Panc1 (cell line): ENCODE results near the gene ABCA7. TPM values are rescaled to one million over a fixed set of nuclear protein-coding genes. Genes with fewer than 3 reads are reported as not detected.

ENCODE experiments used
- ATAC-seq: fragments of 200-7000 bp; cut with Tn5 transposase; 2 replicates; pipeline ENCODE4 v1.9.1; 2020; ENCODE audit warnings: mild to moderate bottlenecking, moderate library complexity
- BruUV-seq: library from RNA; stranded (reverse); fragments of 400-500 nt; replicated peaks from 2 replicates; lab custom pipeline; 2021; lab: Mats Ljungman, UMichigan
- CTCF ChIA-PET: fragments of 300-600 bp; sonication (Branson Sonifier 250); formaldehyde crosslinking; loops from one replicate; lab custom pipeline; 2022; ENCODE audit warnings: antibody characterized with exemption; lab: Charles Lee
- POLR2A ChIA-PET: fragments of 300-600 bp; sonication (Branson Sonifier 250); formaldehyde crosslinking; loops from one replicate; lab custom pipeline; 2022; ENCODE audit warnings: antibody characterized with exemption; lab: Charles Lee
- DNase-seq: peaks from one replicate; pipeline ENCODE4 v3.0.0-alpha.2; 2010; ENCODE audit warnings: low read depth, low spot score
- H3K27ac ChIP-seq: 2 replicates; pipeline ENCODE4 v1.5.1; 2011; ENCODE audit warnings: mild to moderate bottlenecking, low read length, inconsistent platforms
- H3K27me3 ChIP-seq: fragments of 200-500 bp; sonication (Bioruptor generic); 2 replicates; pipeline ENCODE4 v1.6.0; 2014; ENCODE audit warnings: low read length, inconsistent platforms; ENCODE audit not compliant: control insufficient read depth, insufficient read depth
- H3K36me3 ChIP-seq: fragments of 200-500 bp; sonication (Bioruptor generic); 2 replicates; pipeline ENCODE4 v1.5.1; 2014; ENCODE audit warnings: inconsistent platforms, mild to moderate bottlenecking, low read length, moderate library complexity; ENCODE audit not compliant: control insufficient read depth, insufficient read depth
- H3K4me1 ChIP-seq: 2 replicates; pipeline ENCODE4 v1.5.1; 2011; ENCODE audit warnings: inconsistent platforms, mild to moderate bottlenecking, low read length, moderate library complexity; ENCODE audit not compliant: control insufficient read depth, insufficient read depth
- H3K4me3 ChIP-seq, 2 experiments: 2 replicates each; pipeline ENCODE4 v1.5.1; 2011 to 2012; ENCODE audit warnings: low read depth in 2 of 2, low read length in 2 of 2, mild to moderate bottlenecking in 2 of 2, inconsistent platforms in 1 of 2, moderate library complexity in 1 of 2
- H3K9me3 ChIP-seq: fragments of 200-500 bp; sonication (Bioruptor generic); 2 replicates; pipeline ENCODE4 v1.5.1; 2014; ENCODE audit warnings: low read depth, mild to moderate bottlenecking, inconsistent platforms, low read length, moderate library complexity; ENCODE audit not compliant: control insufficient read depth, insufficient read depth
- POLR2AphosphoS5 ChIP-seq: IDR thresholded peaks from 2 replicates; pipeline ENCODE4 v1.6.1; 2012; ENCODE audit warnings: mild to moderate bottlenecking, low read depth, low read length, moderate library complexity
- SIN3A ChIP-seq: IDR thresholded peaks from 2 replicates; pipeline ENCODE4 v1.6.1; 2012; ENCODE audit warnings: low read depth, mild to moderate bottlenecking, low read length, moderate library complexity, borderline replicate concordance; ENCODE audit not compliant: insufficient read depth
- TCF7L2 ChIP-seq: IDR thresholded peaks from 2 replicates; pipeline ENCODE4 v1.6.1; 2011; ENCODE audit warnings: mild to moderate bottlenecking, low read depth, low read length, inconsistent platforms
- in situ Hi-C: cut with HindIII; loops from 2 replicates; pipeline ENCODE4 v1.10.0; 2016; ENCODE audit warnings: low sequenced_read_pairs, low pct_unique_long_range_greater_than_20kb
- intact Hi-C: fragments of 100-400 bp; cut with micrococcal nuclease; formaldehyde crosslinking; loops from one replicate; pipeline ENCODE4 v1.10.0; 2022; ENCODE audit not compliant: unreplicated experiment
- total RNA-seq: library from RNA; stranded (reverse); gene quantifications from one replicate; pipeline ENCODE4 v1.2.1, GENCODE V29; 2021; ENCODE audit not compliant: unreplicated experiment
- TF ChIP-seq, protein P1 (sequence below), 2 experiments: IDR thresholded peaks; 2 replicates each; pipeline ENCODE4 v1.6.1; 2011 to 2012; ENCODE audit warnings: low read depth in 2 of 2, control low read depth in 1 of 2, low read length in 1 of 2, mild to moderate bottlenecking in 1 of 2, moderate library complexity in 1 of 2; ENCODE audit not compliant: insufficient read depth in 1 of 2
- TF ChIP-seq, protein P2 (sequence below): fragments of 450-650 bp; IDR thresholded peaks from 2 replicates; pipeline ENCODE4 v1.5.1; 2017; ENCODE audit warnings: mild to moderate bottlenecking

The ABCA7 gene
- total RNA-seq, 1 experiment from 2014 or later: 47.5 TPM

DNA sequence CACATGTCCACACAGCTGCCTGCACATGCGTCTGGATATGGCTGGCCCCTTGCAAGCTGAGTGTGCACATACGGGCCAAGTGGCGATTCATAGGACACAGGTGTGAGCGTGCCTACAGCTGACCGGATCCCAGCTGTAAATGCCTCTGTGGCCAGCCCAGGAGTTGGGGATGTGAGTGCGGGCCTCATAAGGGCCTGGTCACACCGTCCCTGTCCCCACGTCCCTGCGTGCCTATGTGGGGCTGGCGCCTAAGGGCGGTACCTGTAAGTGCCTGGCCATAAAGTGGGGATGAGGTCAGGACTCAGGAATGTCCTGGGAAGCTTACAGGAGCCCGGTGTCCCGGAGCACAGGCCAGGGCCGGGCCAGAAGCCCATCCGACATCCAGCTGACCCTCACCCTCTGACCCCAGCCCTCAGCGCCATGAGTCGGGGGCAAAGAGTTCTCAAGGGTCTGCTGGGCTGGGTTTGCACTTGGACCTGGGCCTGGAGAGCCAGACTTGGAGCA is 25.8 kb downstream of the ABCA7 start:
- H3K27ac ChIP-seq: peak overlapping the region; percentile 66
- H3K4me1 ChIP-seq: peaks cover 17% of the 10 kb centered on the region
- BruUV-seq: no TSS peak
- no peaks in the 10 kb centered on the region; the same call in 1 of the 2 replicates for H3K36me3 ChIP-seq
- H3K4me3 ChIP-seq: peak overlapping the region in 1 of 2 experiments; percentile 59; a peak in 2 of 4 replicates
- H3K27me3 ChIP-seq: no peaks in the 10 kb centered on the region
- no peak for TF ChIP-seq POLR2AphosphoS5
- TF ChIP-seq, protein P1, sequence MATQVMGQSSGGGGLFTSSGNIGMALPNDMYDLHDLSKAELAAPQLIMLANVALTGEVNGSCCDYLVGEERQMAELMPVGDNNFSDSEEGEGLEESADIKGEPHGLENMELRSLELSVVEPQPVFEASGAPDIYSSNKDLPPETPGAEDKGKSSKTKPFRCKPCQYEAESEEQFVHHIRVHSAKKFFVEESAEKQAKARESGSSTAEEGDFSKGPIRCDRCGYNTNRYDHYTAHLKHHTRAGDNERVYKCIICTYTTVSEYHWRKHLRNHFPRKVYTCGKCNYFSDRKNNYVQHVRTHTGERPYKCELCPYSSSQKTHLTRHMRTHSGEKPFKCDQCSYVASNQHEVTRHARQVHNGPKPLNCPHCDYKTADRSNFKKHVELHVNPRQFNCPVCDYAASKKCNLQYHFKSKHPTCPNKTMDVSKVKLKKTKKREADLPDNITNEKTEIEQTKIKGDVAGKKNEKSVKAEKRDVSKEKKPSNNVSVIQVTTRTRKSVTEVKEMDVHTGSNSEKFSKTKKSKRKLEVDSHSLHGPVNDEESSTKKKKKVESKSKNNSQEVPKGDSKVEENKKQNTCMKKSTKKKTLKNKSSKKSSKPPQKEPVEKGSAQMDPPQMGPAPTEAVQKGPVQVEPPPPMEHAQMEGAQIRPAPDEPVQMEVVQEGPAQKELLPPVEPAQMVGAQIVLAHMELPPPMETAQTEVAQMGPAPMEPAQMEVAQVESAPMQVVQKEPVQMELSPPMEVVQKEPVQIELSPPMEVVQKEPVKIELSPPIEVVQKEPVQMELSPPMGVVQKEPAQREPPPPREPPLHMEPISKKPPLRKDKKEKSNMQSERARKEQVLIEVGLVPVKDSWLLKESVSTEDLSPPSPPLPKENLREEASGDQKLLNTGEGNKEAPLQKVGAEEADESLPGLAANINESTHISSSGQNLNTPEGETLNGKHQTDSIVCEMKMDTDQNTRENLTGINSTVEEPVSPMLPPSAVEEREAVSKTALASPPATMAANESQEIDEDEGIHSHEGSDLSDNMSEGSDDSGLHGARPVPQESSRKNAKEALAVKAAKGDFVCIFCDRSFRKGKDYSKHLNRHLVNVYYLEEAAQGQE (IDR thresholded peaks at IDR 0.05; ENCODE audit: insufficient read depth in 1 of 2, low read depth in 2 of 2, low read length in 1 of 2): no peak
- no peak for TF ChIP-seq TCF7L2
- TF ChIP-seq SIN3A: no peak
- TF ChIP-seq, protein P2, sequence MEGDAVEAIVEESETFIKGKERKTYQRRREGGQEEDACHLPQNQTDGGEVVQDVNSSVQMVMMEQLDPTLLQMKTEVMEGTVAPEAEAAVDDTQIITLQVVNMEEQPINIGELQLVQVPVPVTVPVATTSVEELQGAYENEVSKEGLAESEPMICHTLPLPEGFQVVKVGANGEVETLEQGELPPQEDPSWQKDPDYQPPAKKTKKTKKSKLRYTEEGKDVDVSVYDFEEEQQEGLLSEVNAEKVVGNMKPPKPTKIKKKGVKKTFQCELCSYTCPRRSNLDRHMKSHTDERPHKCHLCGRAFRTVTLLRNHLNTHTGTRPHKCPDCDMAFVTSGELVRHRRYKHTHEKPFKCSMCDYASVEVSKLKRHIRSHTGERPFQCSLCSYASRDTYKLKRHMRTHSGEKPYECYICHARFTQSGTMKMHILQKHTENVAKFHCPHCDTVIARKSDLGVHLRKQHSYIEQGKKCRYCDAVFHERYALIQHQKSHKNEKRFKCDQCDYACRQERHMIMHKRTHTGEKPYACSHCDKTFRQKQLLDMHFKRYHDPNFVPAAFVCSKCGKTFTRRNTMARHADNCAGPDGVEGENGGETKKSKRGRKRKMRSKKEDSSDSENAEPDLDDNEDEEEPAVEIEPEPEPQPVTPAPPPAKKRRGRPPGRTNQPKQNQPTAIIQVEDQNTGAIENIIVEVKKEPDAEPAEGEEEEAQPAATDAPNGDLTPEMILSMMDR: no peak
- DNase-seq (no peak), ATAC-seq (peak; percentile 55)
- intact Hi-C loops (no loop called here), in situ Hi-C loops (no loop called here)
- CTCF ChIA-PET: no interaction called here
- H3K9me3 ChIP-seq: no peaks in the 10 kb centered on the region
- POLR2A ChIA-PET: interaction anchor here (0.6 kb wide), 1 partner anchor 11 kb away, joined by 5 read pairs; no protein-coding TSS in a partner anchor

DNA sequence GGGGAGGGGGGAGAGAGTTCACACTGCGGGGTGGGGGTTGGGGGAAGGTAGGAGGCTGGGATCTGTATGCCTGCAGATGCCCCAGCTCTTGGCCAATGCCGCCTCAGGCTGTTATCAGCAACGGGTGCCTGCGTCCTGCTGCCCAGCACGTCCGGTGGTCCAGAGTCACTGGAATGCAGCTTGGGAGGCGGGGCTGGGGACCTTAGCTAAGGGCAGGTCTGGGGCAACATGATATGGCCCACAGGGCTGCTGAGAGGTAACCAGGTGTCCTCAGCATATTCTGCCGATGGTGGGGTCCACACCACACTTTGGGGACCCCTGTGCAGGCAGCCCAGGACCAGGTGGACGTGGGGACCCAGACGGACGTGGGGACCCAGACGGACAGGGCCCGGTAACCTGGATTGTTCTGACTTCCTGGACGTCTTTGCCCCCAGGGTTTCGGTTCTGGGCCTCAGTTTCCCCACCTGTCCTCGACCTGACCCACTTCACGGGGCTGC is 26.4 kb downstream of the ABCA7 start:
- H3K4me1 ChIP-seq: peaks cover 17% of the 10 kb centered on the region
- in situ Hi-C loops: no loop called here
- DNase-seq: no peak

More for the DNA sequence above, 26.4 kb downstream of the ABCA7 start:
- peak overlapping the region; percentile 45 to 59 for H3K4me3 ChIP-seq
- TF ChIP-seq SIN3A (no peak), POLR2AphosphoS5 (no peak), TCF7L2 (no peak)
- TF ChIP-seq, protein P1 (IDR thresholded peaks at IDR 0.05; ENCODE audit: insufficient read depth in 1 of 2, low read depth in 2 of 2, low read length in 1 of 2): no peak
- TF ChIP-seq, protein P2: no peak
- no TSS peak for BruUV-seq
- H3K36me3 ChIP-seq: no peaks in the 10 kb centered on the region; the same call in 1 of the 2 replicates
- peak overlapping the region; percentile 66 for H3K27ac ChIP-seq
- H3K9me3 ChIP-seq: no peaks in the 10 kb centered on the region
- POLR2A ChIA-PET: no interaction called here
- no peak for ATAC-seq
- H3K27me3 ChIP-seq: no peaks in the 10 kb centered on the region
- intact Hi-C loops: no loop called here
- CTCF ChIA-PET: no interaction called here
